Ovary (tissue), 9 donors: Measurements from ENCODE around the gene STIP1. TPM values are rescaled to one million over a fixed set of nuclear protein-coding genes. Genes with fewer than 3 reads are reported as not detected.

Experiments
- DNase-seq, 5 donors: peaks; one replicate each; pipeline ENCODE4 v3.0.0-alpha.2; 2019 to 2020
- H3K27ac ChIP-seq, 2 donors: fragments of 200-600 bp; one replicate each; pipeline versions ENCODE4 v1.5.1 to v1.8.0; 2019 to 2022
- H3K27me3 ChIP-seq: fragments of 200-600 bp; one replicate; pipeline ENCODE4 v1.8.0; 2022
- H3K36me3 ChIP-seq: fragments of 200-600 bp; sonication (generic); one replicate; pipeline ENCODE4 v1.5.1; 2019
- H3K4me1 ChIP-seq: one replicate; pipeline ENCODE4 v1.8.1; 2013; ENCODE audit warnings: mild to moderate bottlenecking, moderate library complexity; ENCODE audit not compliant: insufficient read depth
- H3K4me3 ChIP-seq: fragments of 200-600 bp; sonication (generic); one replicate; pipeline ENCODE4 v1.5.1; 2017
- H3K9me3 ChIP-seq, 2 donors: fragments of 200-600 bp in 1 of 2; sonication (generic) in 1 of 2; one replicate each; pipeline versions ENCODE4 v1.5.1 to v1.8.1; 2013 to 2019; ENCODE audit warnings: mild to moderate bottlenecking in 1 of 2, moderate library complexity in 1 of 2
- EP300 ChIP-seq: sonication (generic); formaldehyde crosslinking; IDR thresholded peaks from one replicate; pipeline ENCODE4 v1.6.1; 2017; ENCODE audit warnings: antibody characterized with exemption
- POLR2A ChIP-seq: fragments of 450-650 bp; IDR thresholded peaks from one replicate; pipeline ENCODE4 v1.6.1; 2017; ENCODE audit warnings: antibody characterized with exemption, mild to moderate bottlenecking, moderate library complexity
- WGBS, 3 donors: extraction: QIAGEN DNeasy Blood & Tissue Kit in 1 of 3; methylation state at CpG; one replicate each; pipeline versions ENCODE4 v1.1.5 to v1.1.7; 2013 to 2017; 5-methylcytosine and 5-hydroxymethylcytosine counted together
- intact Hi-C, 4 donors: fragments of 100-400 bp; cut with DNase I; formaldehyde crosslinking; loops; one replicate each; pipeline versions ENCODE4 v1.11.0 to v1.15.1; 2022 to 2023
- polyA plus RNA-seq, 2 donors: library from polyadenylated mRNA; stranded (reverse); fragments of 200-250 nt in 1 of 2; fragments of 350-450 nt in 1 of 2; fragmentation: Illumina TruSeq in 1 of 2; extraction: RNeasy Lipid Tissue Mini Kit (QIAGEN cat#74804) in 1 of 2; gene quantifications; one replicate each; pipeline ENCODE4 v1.2.3, GENCODE V29; 2013 to 2014
- total RNA-seq, 7 donors: library from RNA; depleted of rRNA in 2 of 7; stranded (reverse); fragments of >200 nt in 2 of 7; fragmentation: NEBNext Ultra II Directional in 3 of 7; extraction: Animal tissue kit (Norgen Biotek cat#: 25700) in 3 of 7; gene quantifications; one replicate each; pipeline versions ENCODE4 v1.1.0 to v1.2.4, GENCODE V29; 2016 to 2023
- TF ChIP-seq, protein P1 (sequence below), 3 donors: fragments of 450-650 bp in 2 of 3; fragments of 200-600 bp in 1 of 3; IDR thresholded peaks; one replicate each; pipeline versions ENCODE4 v1.5.1 to v1.8.0; 2016 to 2022; ENCODE audit warnings: antibody characterized with exemption in 3 of 3, mild to moderate bottlenecking in 1 of 3
- donor health status: DM: no; HTN: no; CAD: no; lungs with moderate emphysema.
- donor health status: DM: no; HTN: no; CAD: no.
- donor health status: Bipolar disorder and iron deficiency.
- donor health status: DM: yes; HTN: yes; CAD: no.
- donor health status: DM: no; HTN: no; CAD: no.
- donor health status: DM: yes; HTN: yes; CAD: no.

STIP1 gene
- total and polyA plus RNA-seq, 9 donors: 48.4 to 238 (median 111) TPM

DNA sequence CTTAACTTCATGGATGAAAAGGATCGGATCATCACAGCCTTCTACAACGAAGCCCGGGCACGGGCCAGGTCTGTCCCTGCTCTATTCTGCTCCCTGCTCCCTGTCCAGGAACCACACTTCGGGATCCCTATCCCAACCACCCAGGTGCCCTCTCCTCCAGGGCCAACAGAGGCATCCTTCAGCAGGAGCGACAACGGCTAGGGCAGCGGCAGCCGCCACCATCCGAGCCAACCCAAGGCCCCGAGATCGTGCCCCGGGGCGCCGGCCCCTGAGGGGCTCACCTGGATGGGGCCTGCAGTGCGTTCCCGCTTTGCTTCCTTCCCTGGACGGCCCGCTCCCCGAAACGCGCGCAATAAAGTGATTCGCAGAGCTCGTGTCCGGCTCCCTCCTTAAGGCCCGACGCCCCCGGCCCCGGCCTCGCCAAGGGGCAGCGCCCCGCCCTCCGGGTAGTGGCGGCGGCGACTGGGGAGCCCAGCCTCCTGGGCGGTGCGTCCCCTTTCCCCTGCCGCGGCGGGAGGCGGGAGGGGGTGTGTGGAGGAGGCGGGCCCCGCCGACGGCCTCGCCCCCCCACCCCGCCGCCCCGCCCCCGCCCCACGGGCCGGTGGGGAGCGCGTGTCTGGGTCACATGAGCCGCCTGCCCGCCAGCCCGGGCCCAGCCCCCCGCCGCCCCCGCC, 48.1 kb downstream of the STIP1 start, which contains the start of gene VEGFB:
TSS of gene VEGFB (plus strand) at position 672 of the 674 bp plus-strand sequence. CDS start 250 bp downstream, outside the sequence.
- Histone ChIP-seq H3K27me3 (no peaks in the 10 kb centered on the region), H3K36me3 (no peaks in the 10 kb centered on the region), H3K9me3 (no peaks in the 10 kb centered on the region), H3K4me1 (peaks cover 14% of the 10 kb centered on the region), H3K27ac (peak within 1 kb of the TSS; percentile 87 to 88), H3K4me3 (peak within 1 kb of the TSS; percentile 71)
- peak; percentile 78 to 83 (median 81) for DNase-seq
- intact Hi-C loops: no loop called here
- WGBS, 3 donors: 1 to 18% (median 3%) methylated on average over 5 to 43 of the region's 62 CpGs
- peak; percentile 39 for TF ChIP-seq POLR2A
- no peak for TF ChIP-seq EP300

DNA sequence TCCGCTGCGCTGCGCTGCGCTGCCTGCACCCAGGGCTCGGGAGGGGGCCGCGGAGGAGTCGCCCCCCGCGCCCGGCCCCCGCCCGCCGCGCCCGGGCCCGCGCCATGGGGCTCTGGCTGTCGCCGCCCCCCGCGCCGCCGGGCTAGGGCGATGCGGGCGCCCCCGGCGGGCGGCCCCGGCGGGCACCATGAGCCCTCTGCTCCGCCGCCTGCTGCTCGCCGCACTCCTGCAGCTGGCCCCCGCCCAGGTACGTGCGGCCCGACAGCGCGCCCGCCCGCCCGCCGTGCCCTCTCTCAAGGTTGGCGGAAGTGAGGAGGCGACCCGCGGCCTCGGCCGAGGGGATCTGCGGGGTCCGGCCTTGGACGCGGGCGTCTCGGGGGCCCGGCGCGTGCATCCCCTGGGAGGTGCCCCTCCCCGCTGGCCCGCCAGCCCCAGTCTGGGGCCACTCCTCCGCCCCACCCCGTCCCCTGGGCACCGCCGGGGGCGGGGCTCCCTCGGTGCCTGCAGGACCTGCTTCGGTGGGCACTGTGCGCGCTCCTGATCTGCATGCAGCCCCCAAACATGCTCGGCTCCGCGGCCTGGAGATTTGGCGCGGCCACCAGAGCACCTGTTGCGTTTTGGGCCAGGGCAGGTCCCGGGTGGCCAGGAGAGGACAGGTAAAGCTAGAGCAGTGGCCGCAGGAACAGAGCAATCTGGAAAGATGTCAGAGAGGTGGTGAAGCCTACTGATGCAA, 48.8 kb downstream of the STIP1 start:
- TF ChIP-seq EP300: no peak
- TF ChIP-seq, protein P1, sequence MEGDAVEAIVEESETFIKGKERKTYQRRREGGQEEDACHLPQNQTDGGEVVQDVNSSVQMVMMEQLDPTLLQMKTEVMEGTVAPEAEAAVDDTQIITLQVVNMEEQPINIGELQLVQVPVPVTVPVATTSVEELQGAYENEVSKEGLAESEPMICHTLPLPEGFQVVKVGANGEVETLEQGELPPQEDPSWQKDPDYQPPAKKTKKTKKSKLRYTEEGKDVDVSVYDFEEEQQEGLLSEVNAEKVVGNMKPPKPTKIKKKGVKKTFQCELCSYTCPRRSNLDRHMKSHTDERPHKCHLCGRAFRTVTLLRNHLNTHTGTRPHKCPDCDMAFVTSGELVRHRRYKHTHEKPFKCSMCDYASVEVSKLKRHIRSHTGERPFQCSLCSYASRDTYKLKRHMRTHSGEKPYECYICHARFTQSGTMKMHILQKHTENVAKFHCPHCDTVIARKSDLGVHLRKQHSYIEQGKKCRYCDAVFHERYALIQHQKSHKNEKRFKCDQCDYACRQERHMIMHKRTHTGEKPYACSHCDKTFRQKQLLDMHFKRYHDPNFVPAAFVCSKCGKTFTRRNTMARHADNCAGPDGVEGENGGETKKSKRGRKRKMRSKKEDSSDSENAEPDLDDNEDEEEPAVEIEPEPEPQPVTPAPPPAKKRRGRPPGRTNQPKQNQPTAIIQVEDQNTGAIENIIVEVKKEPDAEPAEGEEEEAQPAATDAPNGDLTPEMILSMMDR (IDR thresholded peaks at IDR 0.05): no peak
- TF ChIP-seq POLR2A: no peak
- peak in 3 of 5 donors; percentile 51 to 74 (median 72) for DNase-seq
- Histone ChIP-seq H3K27ac (peak overlapping the region; percentile 87 to 88), H3K4me1 (peaks cover 11% of the 10 kb centered on the region), H3K4me3 (peak overlapping the region; percentile 71), H3K27me3 (no peaks in the 10 kb centered on the region), H3K9me3 (no peaks in the 10 kb centered on the region), H3K36me3 (no peaks in the 10 kb centered on the region)
- intact Hi-C loops: no loop called here
- 3 to 16% (median 10%) methylated on average over 10 to 79 of the region's 80 CpGs for WGBS, 3 donors

DNA sequence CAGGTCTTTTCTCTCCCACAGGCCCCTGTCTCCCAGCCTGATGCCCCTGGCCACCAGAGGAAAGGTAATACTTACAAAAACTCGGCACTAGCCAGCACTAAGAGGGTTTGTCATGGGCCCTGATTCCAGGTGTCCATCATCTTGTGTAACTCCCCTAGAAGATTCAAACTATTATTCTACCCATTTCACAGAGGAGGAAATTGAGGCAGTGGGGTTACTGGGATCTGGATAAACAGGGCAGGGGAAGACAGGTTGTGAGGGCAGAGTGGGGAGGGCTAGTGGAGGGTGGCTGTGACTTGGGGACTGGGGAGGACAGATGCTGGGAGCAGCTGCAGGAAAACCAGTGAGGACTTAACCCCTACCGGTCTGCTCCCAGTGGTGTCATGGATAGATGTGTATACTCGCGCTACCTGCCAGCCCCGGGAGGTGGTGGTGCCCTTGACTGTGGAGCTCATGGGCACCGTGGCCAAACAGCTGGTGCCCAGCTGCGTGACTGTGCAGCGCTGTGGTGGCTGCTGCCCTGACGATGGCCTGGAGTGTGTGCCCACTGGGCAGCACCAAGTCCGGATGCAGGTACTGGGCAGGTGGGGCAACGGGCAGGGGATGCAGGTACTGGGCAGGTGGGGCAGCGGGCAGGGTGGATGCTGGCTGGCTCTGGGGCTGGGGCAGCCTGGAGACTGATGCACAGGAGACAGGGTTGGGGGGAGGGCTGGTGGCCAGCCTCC, 49.6 kb downstream of the STIP1 start:
- H3K4me3 ChIP-seq: peak overlapping the region; percentile 71
- H3K27ac ChIP-seq: peak overlapping the region; percentile 87 to 88
- WGBS, 3 donors: 74 to 75% (median 74%) methylated on average over 12 of the region's 12 CpGs
- peaks cover 13% of the 10 kb centered on the region for H3K4me1 ChIP-seq
- no peaks in the 10 kb centered on the region for H3K9me3 ChIP-seq
- intact Hi-C loops: no loop called here
- H3K36me3 ChIP-seq: no peaks in the 10 kb centered on the region
- no peaks in the 10 kb centered on the region for H3K27me3 ChIP-seq
- DNase-seq: peak in 3 of 5 donors; percentile 33 to 53 (median 47)
- no peak for TF ChIP-seq POLR2A
- TF ChIP-seq, protein P1 (IDR thresholded peaks at IDR 0.05): no peak
- TF ChIP-seq EP300: no peak

DNA sequence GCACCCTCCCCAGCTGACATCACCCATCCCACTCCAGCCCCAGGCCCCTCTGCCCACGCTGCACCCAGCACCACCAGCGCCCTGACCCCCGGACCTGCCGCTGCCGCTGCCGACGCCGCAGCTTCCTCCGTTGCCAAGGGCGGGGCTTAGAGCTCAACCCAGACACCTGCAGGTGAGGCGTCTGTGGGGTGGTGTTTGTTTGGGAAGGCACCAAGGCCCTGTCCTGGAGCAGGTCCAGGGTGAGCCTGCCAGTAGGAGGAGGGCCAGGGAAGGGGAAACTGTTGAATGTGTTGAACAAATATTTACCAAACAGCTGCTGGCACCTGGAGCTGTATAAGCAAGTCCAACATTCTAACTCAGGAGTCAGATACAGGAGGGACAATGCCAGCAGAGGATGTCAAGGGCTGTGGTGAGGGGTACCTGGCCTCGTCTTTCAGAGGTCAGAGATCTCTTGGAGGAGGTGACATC, 51.5 kb downstream of the STIP1 start:
- 50 to 69% (median 55%) methylated on average over 12 of the region's 12 CpGs for WGBS, 3 donors
- peak in 3 of 5 donors; percentile 47 to 53 (median 51) for DNase-seq
- Histone ChIP-seq H3K27me3 (no peaks in the 10 kb centered on the region), H3K27ac (no peak overlapping the region), H3K9me3 (no peaks in the 10 kb centered on the region), H3K36me3 (no peaks in the 10 kb centered on the region), H3K4me1 (peaks cover 15% of the 10 kb centered on the region), H3K4me3 (no peak overlapping the region)
- intact Hi-C loops: no loop called here
- TF ChIP-seq EP300 (no peak), POLR2A (no peak)
- TF ChIP-seq, protein P1 (IDR thresholded peaks at IDR 0.05): no peak
